HG03439 (cell line): ENCODE measurements around the gene NPAS3.

Source experiments
- ATAC-seq: cut with Tn5 transposase; IDR thresholded peaks from one replicate; pipeline ENCODE4 v1.9.1; 2021; ENCODE audit warnings: mild to moderate bottlenecking, moderate library complexity; ENCODE audit not compliant: unreplicated experiment

NPAS3 gene

DNA sequence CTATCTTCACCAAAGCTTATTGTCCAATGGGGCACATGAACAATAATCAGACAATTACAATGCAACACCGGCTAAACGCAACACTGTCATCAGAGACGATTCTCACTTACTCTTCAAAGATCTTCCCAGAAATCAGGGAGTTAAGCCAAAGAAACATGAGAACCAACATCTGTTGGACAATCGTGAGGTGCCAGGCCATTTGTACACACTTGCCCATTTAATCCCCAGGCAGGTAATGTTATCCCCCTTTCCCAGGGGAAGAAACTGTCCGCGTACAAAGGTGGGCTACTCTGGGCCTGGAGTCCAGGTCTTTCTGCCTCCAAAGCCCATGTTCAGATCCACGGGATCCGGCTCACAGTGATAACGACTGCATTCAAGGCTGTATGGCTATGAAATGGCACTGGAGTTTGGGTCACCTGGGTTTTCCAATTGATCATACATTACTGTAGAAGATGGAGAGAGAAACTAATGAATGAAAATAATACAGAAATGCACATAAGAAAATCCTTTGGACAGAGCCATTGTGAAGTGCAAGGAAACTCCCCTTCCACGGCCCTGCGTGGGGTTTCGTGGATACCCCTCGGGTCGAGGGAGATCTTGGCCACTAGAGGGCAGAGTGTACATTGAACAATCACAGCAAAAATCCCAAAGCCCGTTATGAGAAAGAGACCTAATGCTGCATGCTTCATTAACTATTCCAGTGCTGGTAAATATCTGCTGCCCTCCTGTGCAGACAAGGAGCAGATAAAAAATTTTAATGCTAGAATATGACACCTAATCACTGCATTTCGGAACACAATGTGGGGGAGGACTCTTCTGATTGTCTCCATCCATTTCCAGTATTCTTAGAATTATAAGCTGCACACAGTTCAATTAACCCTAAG lies 900.8 kb downstream of the NPAS3 start:
- no peak for ATAC-seq

DNA sequence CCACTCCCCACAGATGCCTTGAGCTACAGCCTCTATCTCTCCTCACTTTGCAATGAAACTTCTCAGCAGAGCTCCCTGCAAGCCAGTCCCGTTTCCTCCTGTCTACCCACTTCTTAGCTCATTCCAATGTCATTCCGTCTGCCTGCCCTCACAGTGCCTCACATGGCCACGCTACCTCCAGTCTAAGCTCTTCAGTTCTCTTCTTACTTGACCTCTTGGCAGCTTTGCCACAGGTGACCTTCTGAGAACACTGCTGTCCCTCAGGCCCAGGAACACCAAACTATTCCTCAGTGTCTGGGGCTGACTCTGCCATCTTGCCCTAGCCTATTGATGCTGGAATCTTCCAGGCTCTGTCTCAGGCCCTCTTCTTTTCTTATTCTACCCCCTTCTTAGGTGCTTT lies 902.1 kb downstream of the NPAS3 start:
- no peak for ATAC-seq

DNA sequence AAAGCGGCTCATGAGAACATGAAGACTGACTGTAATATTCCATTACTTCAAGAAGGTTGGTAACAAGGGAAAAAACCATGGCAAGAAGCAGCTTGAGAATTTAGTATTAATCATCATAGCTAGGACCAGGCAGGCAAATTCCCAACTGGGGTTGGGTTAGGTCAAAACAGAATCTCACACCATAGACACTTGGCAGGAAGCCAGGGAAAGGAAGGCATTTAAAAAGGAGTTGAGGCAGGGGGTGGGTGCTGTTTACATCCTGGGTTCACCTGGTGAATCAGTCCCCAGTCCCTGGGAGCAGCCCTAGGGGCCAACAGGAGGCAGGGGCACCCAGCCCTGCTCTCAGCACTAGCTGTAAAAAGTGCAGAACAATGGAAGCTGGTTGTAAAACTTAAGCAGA lies 903.6 kb downstream of the NPAS3 start:
- ATAC-seq, result no peak

DNA sequence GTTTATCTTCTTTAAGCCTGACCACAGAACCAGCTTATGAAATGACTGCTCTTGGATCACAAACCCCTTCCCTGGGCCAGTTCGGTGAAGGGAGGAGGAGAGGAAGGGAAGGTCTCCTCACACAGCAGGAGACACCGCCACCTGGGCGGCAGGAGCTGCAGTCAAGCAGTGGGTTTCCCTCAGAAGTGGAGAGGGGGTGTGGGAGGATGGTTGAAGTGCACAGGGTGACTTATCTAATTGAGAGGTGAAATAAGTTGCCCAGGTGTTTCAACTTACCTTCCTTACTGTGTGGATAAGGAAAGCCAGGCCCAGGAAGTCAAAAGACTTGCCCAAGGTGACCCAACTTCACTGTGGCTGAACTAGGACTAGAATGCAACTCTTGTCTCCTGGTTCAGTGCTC lies 905.4 kb downstream of the NPAS3 start:
- ATAC-seq, result no peak

DNA sequence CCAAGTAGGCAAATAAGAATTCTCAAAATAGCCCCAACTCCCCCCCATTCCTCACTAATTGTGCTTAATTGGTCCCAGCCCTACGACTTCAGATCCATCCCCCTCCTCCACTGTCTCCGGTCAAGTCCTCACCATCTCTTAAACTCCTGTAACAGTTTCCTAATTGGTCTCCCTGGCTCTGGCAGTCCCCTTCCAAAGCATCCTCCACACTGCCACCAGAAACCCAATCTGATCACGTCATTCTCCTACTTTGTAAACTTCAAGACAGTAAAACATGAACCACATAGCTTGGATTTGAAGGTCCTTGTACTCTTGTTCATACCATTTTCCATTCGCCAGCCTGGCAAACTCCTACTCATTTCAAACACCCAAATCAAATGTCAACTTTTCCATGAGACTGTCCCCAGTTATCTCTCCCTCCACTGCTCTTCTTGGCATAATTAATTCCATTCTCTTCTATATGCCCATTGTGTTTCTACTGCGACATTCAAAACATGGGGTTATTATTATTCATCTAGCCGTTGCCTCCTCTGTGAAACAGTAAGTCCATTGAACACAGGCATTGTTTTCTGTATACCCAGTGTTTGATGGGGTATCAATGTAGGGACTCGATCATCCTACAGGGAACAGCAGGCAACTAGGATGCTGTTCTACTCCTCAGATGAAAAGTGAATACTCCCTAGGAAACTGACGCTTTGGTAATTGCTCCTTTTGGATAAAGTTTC lies 907.6 kb downstream of the NPAS3 start:
- no peak for ATAC-seq

DNA sequence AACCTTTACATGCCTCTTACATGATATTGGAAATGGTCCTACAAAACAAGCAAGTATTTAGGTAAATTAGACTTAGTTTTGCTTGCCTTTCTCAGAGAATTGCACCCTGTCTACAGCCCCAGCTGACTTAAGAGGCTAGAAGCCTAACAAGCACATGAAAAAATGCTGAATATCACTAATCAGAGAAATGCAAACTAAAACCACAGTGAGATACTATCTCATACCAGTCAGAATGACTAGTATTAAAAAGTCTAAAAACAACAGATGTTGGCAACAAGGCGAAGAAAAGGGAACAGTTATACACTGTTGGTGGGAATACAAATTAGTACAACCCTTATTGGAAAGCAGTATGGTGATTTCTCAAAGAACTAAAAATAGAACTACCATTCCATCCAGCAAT lies 908.4 kb downstream of the NPAS3 start:
- no peak for ATAC-seq

DNA sequence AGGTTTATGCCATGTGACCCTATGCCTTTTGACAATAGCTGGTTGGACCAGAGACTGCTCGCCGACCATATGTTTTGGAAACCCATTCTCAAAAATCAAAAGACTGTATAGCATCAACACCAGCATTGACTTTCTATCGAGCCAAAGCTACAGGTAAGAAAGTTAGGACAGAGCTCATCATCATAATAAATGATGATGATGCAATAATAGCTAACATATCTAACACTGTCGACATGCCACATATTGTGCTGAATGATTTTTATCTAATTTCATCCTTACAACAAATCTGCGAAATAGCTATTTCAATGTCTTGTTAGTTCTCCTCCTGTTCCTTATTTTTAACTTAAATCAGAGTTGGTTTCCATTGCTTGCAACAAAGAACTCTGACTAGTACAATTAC lies 909.3 kb downstream of the NPAS3 start:
- ATAC-seq, result no peak

DNA sequence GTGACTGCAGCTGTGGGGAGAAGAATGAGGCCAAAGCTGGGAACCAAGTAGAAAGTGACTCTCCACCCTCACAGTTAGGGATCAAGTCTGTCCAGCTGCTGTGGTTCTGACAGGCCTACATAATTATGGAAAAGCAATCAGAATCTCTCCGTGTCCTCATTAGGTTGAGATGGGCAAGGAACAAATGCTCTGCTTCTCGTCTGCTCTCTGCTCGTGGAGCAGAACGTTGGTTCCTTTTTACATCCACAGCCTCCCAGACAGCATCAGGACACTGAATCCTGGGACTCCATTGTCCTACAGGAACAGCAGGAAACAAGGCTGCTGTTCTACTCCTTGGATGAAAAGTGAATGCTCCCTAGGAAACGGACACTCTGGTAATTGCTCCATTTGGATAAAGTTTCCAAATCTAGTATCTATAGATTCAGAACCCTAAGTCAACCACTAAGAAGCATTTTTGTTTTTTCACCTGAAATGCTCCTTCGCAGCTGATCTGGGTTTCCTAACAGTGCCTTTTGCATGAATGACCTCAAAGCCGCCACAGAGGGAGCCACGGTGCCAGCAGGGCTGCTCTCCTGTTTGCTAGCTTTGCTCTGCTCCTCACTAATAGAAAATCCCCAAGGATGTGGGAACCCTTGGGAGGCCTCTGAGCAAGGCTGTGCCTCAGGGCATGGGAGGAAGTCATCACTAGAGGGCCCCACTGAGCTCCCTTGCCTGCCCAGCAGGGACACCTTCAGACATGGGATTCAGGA lies 910.2 kb downstream of the NPAS3 start:
- no peak for ATAC-seq

DNA sequence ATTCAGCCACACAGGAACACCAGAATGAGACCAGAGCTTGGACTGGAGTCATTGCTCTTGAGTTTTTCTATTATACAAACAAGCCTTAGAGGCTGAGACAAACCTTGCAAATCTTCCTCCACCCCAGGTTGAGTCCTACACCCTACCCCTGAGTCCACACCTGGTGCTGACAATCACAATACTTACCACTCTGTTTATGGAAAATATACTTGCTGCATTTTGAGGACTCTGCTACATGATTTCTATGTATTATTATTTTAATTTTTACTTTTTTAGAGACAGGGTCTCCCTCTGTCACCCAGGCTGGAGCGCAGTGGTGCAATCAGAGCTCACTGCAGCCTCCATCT lies 910.7 kb downstream of the NPAS3 start:
- ATAC-seq, result no peak

DNA sequence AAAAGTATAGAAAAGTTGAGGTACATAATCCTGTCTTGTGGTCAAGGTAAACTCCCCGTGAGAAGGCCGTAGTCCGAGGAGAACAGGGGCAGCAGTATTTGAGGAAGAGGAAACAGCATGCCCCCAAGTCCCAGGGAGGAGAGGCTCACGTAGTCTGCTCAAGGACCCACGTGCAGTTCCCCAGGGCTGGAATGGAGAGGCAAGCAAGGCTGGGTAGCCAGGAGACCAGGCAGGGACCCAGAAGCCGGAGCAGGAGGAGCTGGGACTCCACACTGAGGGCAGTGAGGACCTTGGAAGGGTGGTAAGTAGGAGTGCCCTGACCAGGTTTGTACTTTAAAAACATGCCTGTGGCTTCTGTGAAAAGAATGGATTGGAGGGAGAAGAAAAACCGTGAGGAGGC lies 912.1 kb downstream of the NPAS3 start:
- ATAC-seq, result no peak

DNA sequence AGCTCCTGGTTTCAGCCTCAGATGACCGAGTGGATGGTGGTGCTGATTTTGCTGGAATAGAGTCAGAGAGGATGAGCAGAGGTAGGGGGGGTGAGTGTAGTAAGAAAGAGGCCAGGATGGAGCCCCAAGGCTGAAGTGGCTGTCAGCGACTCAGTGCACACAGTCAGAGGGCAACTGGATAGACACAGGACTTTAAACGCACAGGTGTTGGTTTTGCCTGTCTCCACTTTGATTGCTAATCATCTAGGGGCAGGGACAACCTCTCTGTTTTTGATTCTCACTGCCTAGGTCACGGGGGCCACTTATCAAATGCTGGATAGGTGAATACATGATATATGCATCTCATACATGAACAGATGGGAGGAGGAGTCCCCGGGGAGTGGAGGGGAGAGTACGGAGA lies 912.7 kb downstream of the NPAS3 start:
- no peak for ATAC-seq

DNA sequence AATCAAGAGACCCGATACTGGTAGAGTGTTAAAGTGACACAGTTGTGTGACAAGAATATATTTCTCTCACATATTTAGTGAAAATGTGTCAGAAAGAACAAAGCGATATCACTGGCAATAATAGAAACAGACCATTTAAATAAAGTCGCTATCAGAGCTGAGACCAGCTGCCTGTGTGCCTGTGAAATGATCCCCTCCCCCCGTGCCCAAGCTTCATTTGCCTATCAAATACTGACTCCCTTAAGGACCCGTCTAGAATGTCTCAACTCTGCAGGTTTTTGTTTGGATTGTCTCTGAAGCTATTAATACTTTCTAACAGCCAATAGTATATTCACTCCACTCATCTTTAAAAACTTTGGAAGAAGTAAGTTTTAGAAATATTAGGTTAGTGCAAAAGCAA lies 913.3 kb downstream of the NPAS3 start:
- ATAC-seq, result no peak
